Measurements from ENCODE around the gene TTC38. TPM values are rescaled to one million over a fixed set of nuclear protein-coding genes. Genes with fewer than 3 reads are reported as not detected.

TTC38 gene
- total RNA-seq, 2 donors from 2014 or later = 22.6 to 41.7 TPM

GRCh38 chr22:46293577-46294260 is 25.9 kb downstream of the TTC38 start:
- H3K4me1 ChIP-seq = peaks cover 0 to 40% of the 10 kb centered on the region in 2 donors
- no peak overlapping the region for H3K4me3 ChIP-seq
- peaks cover 28% of the 10 kb centered on the region for H3K36me3 ChIP-seq
- H3K9me3 ChIP-seq = no peaks in the 10 kb centered on the region
- DNase-seq (ENCODE audit: low spot score) = no peak
- H3K27me3 ChIP-seq = no peaks in the 10 kb centered on the region
- no peak for TF ChIP-seq CTCF (IDR thresholded peaks at IDR 0.05)
- peak overlapping the region in 1 of 2 donors; percentile 3 for H3K27ac ChIP-seq

- peaks cover 21% of the 10 kb centered on the region for H3K36me3 ChIP-seq
- no peak overlapping the region for H3K27ac ChIP-seq
- TF ChIP-seq CTCF (IDR thresholded peaks at IDR 0.05) = no peak
- H3K9me3 ChIP-seq = no peaks in the 10 kb centered on the region
- no peak overlapping the region for H3K4me3 ChIP-seq
- H3K27me3 ChIP-seq = no peaks in the 10 kb centered on the region
- peaks cover 0 to 30% of the 10 kb centered on the region in 2 donors for H3K4me1 ChIP-seq
- DNase-seq (ENCODE audit: low spot score) = no peak
Measured at GRCh38 chr22:46294784-46295183, 27.0 kb downstream of the TTC38 start.

DNA sequence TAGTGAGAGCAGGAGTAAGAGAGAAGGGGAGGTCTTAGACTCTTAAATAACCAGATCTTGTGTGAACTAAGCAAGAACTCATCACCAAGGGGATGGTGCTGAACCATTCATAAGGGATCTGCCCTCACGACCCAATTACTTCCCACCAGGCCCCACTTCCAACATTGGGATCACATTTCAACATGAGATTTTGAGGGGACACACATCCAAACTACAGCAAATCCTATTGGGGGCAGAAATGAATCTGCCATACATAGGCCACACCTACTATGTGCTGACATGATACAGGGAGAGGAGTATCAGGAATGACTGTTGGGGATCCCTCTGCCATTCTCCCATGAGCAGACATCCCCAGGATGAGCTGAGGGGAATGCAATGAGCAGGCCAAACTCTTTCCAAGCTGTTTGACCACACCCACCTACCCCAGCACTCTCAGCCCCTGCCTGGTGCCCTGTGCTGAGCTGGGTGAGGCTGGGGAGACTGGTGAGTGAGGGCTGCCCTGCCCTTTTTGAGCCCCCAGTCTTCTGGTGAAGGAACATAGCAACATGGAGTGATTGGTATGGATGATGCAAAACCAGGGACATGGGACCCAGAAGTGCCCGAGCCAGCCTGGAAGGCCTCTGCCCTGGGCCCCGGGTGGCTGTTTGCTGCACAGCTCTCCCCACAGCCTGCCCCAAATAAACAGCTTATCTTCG is 27.6 kb downstream of the TTC38 start:
- Histone ChIP-seq H3K9me3 (no peaks in the 10 kb centered on the region), H3K27me3 (no peaks in the 10 kb centered on the region), H3K36me3 (peaks cover 21% of the 10 kb centered on the region), H3K4me3 (peak overlapping the region in 1 of 2 donors; percentile 69), H3K27ac (peak overlapping the region; percentile 93 to 94), H3K4me1 (peaks cover 0 to 25% of the 10 kb centered on the region in 2 donors)
- TF ChIP-seq CTCF (IDR thresholded peaks at IDR 0.05) = no peak
- no peak for DNase-seq (ENCODE audit: low spot score)

- H3K36me3 ChIP-seq = peaks cover 21% of the 10 kb centered on the region
- H3K4me3 ChIP-seq = peak within 1 kb of the TSS; percentile 43 to 69
- H3K27me3 ChIP-seq = no peaks in the 10 kb centered on the region
- H3K4me1 ChIP-seq = peaks cover 0 to 18% of the 10 kb centered on the region in 2 donors
- DNase-seq (ENCODE audit: low spot score) = peak; percentile 99
- peak within 1 kb of the TSS; percentile 93 to 94 for H3K27ac ChIP-seq
- no peaks in the 10 kb centered on the region for H3K9me3 ChIP-seq
- peak in 1 of 2 donors; percentile 44 for TF ChIP-seq CTCF (IDR thresholded peaks at IDR 0.05)
Measured at GRCh38 chr22:46296257-46297150, 28.7 kb downstream of the TTC38 start, which contains the start of gene GTSE1. Gene GTSE1 (plus strand): TSS chr22:46296870. CDS start chr22:46297401, 531 bp downstream.

DNA sequence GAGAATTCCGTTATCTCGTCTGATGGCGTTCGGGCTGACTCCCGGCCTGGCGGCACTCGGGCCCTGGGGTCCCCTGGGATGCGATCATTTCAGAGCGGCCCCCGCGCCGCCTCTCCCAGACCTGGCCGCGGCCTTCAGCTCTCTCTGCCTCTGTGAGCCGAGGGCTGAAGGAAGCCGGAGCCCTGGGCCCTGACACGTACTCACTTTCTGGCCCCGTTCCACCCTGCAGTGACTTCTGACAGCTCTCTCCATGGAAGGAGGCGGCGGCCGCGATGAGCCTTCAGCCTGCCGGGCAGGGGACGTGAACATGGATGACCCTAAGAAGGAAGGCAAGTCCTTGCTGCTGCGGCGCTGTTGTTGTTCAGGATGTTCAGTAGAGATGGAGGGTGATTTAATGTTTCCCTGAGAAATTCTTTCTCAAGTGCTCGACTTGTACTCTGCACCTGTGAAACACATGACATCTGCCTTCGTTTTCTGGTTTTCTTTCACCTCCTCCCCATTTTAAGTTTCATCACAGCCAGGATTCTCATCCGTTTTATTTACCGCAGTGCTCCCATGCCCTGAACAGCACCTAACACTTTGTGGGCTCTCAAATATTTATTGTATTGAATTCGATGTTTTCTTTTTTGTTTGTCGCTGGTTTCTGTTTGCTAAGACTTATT is 29.5 kb downstream of the TTC38 start:
- DNase-seq (ENCODE audit: low spot score) = no peak
- Histone ChIP-seq H3K9me3 (no peaks in the 10 kb centered on the region), H3K36me3 (peaks cover 15% of the 10 kb centered on the region), H3K4me1 (peaks cover 0 to 18% of the 10 kb centered on the region in 2 donors), H3K27ac (peak overlapping the region in 1 of 2 donors; percentile 93), H3K4me3 (peak overlapping the region; percentile 37 to 69), H3K27me3 (no peaks in the 10 kb centered on the region)
- TF ChIP-seq CTCF (IDR thresholded peaks at IDR 0.05) = no peak

Data from right atrium auricular region (tissue), 2 donors.